Measurements from ENCODE around the gene CHST7. TPM values are rescaled to one million over a fixed set of nuclear protein-coding genes. Genes with fewer than 3 reads are reported as not detected.

CHST7 gene
- total and polyA plus RNA-seq, 2 of the 4 experiments (the other 2 are of a cell fraction), result 2.9 to 4.8 TPM

- H2AFZ ChIP-seq (replicated peaks; ENCODE audit: low read length, poor library complexity), result no peak overlapping the region
- H3K4me3 ChIP-seq (ENCODE audit: insufficient read depth, low read depth, low read length), result no peak overlapping the region
- H3K14ac ChIP-seq (replicated peaks; ENCODE audit: low read depth, low read length), result no peak overlapping the region
- H3K4me1 ChIP-seq (ENCODE audit: control insufficient read depth, insufficient read depth, low read length), result no peaks in the 10 kb centered on the region
- H4K20me1 ChIP-seq (ENCODE audit: insufficient read depth, low read length), result peaks cover 4% of the 10 kb centered on the region; the same call in 1 of the 2 replicates
- CTCF ChIA-PET, result no interaction called here
- H3K27me3 ChIP-seq (ENCODE audit: control insufficient read depth, insufficient read depth, low read length), result no peaks in the 10 kb centered on the region
- no peaks in the 10 kb centered on the region for H3K9me1 ChIP-seq (ENCODE audit: insufficient read depth, low read length)
- no peak for TF ChIP-seq SMC3 (IDR thresholded peaks at IDR 0.05; ENCODE audit: low read depth, low read length)
- H3K79me1 ChIP-seq (ENCODE audit: low read depth in 1 of 2, low read length in 2 of 2), result peaks cover 5 to 12% of the 10 kb centered on the region in 2 experiments; a peak in 2 of 4 replicates
- DNase-seq (no peak), ATAC-seq (ENCODE audit: low read depth) (no peak)
- no peak overlapping the region for H3K27ac ChIP-seq (ENCODE audit: insufficient read depth, low read length)
- no peak overlapping the region for H2BK120ac ChIP-seq (ENCODE audit: low read depth, low read length)
- H2BK5ac ChIP-seq (ENCODE audit: low read depth, low read length, poor library complexity, severe bottlenecking), result peak overlapping the region; percentile 15
- no peak overlapping the region for H4K5ac ChIP-seq (ENCODE audit: low read depth, low read length)
- no CpG with 5 or more reads among the region's 1 CpG for WGBS, 2 experiments (ENCODE audit: extremely low coverage in 2 of 2, insufficient read length in 1 of 2)
- H3K56ac ChIP-seq (ENCODE audit: extremely low read depth, insufficient read depth, low read length), result no peak overlapping the region
- POLR2A ChIA-PET (ENCODE audit: unreplicated experiment), result no interaction called here
- no peak overlapping the region for H2BK15ac ChIP-seq (ENCODE audit: low read depth, low read length)
- no peak overlapping the region for H3K4me2 ChIP-seq (ENCODE audit: low read depth, low read length)
- BruUV-seq (replicated peaks), result no TSS peak
- intact Hi-C loops (cut with micrococcal nuclease), result loop anchor here (10.0 kb wide), 1 partner anchor 545 kb away; no protein-coding TSS in a partner anchor
- H3K9ac ChIP-seq (ENCODE audit: low read depth, low read length), result no peak overlapping the region
- H3K18ac ChIP-seq (ENCODE audit: low read depth, low read length), result no peak overlapping the region
- H4K91ac ChIP-seq (ENCODE audit: insufficient read depth, low read depth, low read length), result no peak overlapping the region; the same call in 1 of the 2 replicates
- peaks cover 2% of the 10 kb centered on the region for H3K36me3 ChIP-seq (ENCODE audit: control insufficient read depth, insufficient read depth, low read length)
- H3K4ac ChIP-seq (ENCODE audit: low read depth, low read length), result 0 out of 2 replicates have a peak overlapping the region, but pooled peaks have one; percentile 2
- in situ Hi-C loops (cut with MboI; ENCODE audit: low sequenced_read_pairs), result loop anchor here (10.0 kb wide), 1 partner anchor 95 kb away; no protein-coding TSS in a partner anchor
- H4K8ac ChIP-seq (ENCODE audit: low read depth in 2 of 2, low read length in 2 of 2), result no peak overlapping the region; a peak in 2 of 4 replicates
- H3K23ac ChIP-seq (ENCODE audit: low read depth, low read length), result peak overlapping the region; percentile 4; the same call in 1 of the 2 replicates
- no peaks in the 10 kb centered on the region for H3K9me3 ChIP-seq (ENCODE audit: control insufficient read depth, insufficient read depth, low read length)
- H2AK9ac ChIP-seq (replicated peaks; ENCODE audit: low read depth, low read length, poor library complexity), result no peak overlapping the region
- no peak overlapping the region for H2AK5ac ChIP-seq (ENCODE audit: low read depth, low read length)
- H2BK20ac ChIP-seq (ENCODE audit: low read depth, low read length), result no peak overlapping the region
- dilution Hi-C loops (cut with HindIII; ENCODE audit: low sequenced_read_pairs, unreplicated experiment), result no loop called here
Measured at GRCh38 chrX:46549914-46550313, 23.7 kb upstream of the CHST7 start.
